Measurements from ENCODE around the gene ZC3H18.

Gene ZC3H18

DNA sequence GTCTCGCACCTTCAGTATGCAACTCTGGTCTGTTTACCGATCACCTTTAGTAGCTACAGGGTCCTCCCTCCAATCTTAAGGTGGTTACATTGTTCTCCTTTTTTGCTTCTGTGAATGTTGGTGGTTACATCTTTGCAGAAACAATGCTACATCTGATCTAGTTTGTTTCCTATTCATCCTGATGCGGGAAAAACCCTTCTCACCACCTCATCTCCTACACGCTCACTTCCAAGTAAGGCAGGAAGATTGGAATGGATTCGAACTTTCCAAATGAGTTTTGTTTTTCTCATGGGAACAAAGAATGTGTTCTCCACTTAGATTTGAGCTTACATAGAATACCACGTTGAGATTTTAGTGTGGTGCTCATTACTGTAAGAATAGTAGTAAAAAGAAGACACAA lies 14.5 kb downstream of the ZC3H18 start:
- Histone ChIP-seq H3K4me3 (ENCODE audit: low read length) (no peak overlapping the region), H3K36me3 (ENCODE audit: control insufficient read depth, insufficient read depth, low read length) (peaks cover 3% of the 10 kb centered on the region), H3K4me2 (ENCODE audit: low read length) (no peak overlapping the region), H3K4ac (ENCODE audit: low read depth, low read length) (no peak overlapping the region), H3K27ac (ENCODE audit: low read depth, low read length) (no peak overlapping the region), H3K4me1 (ENCODE audit: control insufficient read depth, low read depth, low read length) (no peaks in the 10 kb centered on the region), H3K27me3 (ENCODE audit: insufficient read depth, low read length, poor library complexity) (no peaks in the 10 kb centered on the region), H2BK15ac (replicated peaks; ENCODE audit: low read depth) (no peak overlapping the region), H3K79me2 (ENCODE audit: control insufficient read depth, insufficient read depth, low read length) (peaks cover 24% of the 10 kb centered on the region), H3K9ac (ENCODE audit: low read length) (no peak overlapping the region), H3K79me1 (ENCODE audit: low read length) (peaks cover 28% of the 10 kb centered on the region), H3K18ac (ENCODE audit: low read length) (no peak overlapping the region), H3K56ac (ENCODE audit: low read length) (no peak overlapping the region), H3K23ac (ENCODE audit: low read length) (no peak overlapping the region), H4K5ac (ENCODE audit: low read length) (no peak overlapping the region), H2AK5ac (ENCODE audit: low read length) (no peak overlapping the region), H2BK5ac (ENCODE audit: low read length) (no peak overlapping the region), H2BK120ac (ENCODE audit: low read depth, low read length) (no peak overlapping the region), H4K8ac (ENCODE audit: low read depth, low read length) (no peak overlapping the region)
- no CpG with 5 or more reads among the region's 6 CpGs for WGBS (ENCODE audit: extremely low coverage, insufficient coverage, low lambda C conversion rate)
- peak; percentile 13 for DNase-seq

DNA sequence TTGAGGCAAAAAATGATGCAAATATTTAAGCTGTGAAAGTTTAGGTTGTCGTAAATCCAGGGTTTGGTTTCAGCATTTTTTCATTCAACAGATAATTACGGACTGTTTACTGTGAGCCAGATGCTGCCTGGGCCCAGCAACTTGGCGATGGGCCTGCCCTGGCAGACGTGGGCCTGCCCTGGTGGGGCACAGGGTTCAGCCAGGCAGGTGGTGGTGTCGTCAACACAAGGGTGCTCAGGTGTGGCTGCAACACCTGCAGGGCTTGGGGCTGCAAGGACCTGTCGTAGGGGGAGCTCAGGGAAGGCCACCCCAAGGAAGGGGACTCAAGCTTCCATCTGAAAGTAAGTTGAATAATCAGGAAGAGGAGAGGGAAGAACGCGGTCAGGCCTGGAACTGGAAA lies 15.1 kb downstream of the ZC3H18 start:
- Histone ChIP-seq H2BK15ac (replicated peaks; ENCODE audit: low read depth) (no peak overlapping the region), H2BK5ac (ENCODE audit: low read length) (no peak overlapping the region), H3K4me3 (ENCODE audit: low read length) (no peak overlapping the region), H3K56ac (ENCODE audit: low read length) (no peak overlapping the region), H3K27ac (ENCODE audit: low read depth, low read length) (no peak overlapping the region), H2AK5ac (ENCODE audit: low read length) (no peak overlapping the region), H3K79me1 (ENCODE audit: low read length) (peaks cover 26% of the 10 kb centered on the region), H3K18ac (ENCODE audit: low read length) (no peak overlapping the region), H3K9ac (ENCODE audit: low read length) (no peak overlapping the region), H3K23ac (ENCODE audit: low read length) (no peak overlapping the region), H3K36me3 (ENCODE audit: control insufficient read depth, insufficient read depth, low read length) (peaks cover 3% of the 10 kb centered on the region), H2BK120ac (ENCODE audit: low read depth, low read length) (no peak overlapping the region), H3K4me2 (ENCODE audit: low read length) (no peak overlapping the region), H3K27me3 (ENCODE audit: insufficient read depth, low read length, poor library complexity) (no peaks in the 10 kb centered on the region), H3K4ac (ENCODE audit: low read depth, low read length) (no peak overlapping the region), H3K4me1 (ENCODE audit: control insufficient read depth, low read depth, low read length) (no peaks in the 10 kb centered on the region), H4K8ac (ENCODE audit: low read depth, low read length) (no peak overlapping the region), H4K5ac (ENCODE audit: low read length) (no peak overlapping the region), H3K79me2 (ENCODE audit: control insufficient read depth, insufficient read depth, low read length) (peaks cover 21% of the 10 kb centered on the region)
- WGBS (ENCODE audit: extremely low coverage, insufficient coverage, low lambda C conversion rate) = no CpG with 5 or more reads among the region's 8 CpGs
- DNase-seq = no peak

DNA sequence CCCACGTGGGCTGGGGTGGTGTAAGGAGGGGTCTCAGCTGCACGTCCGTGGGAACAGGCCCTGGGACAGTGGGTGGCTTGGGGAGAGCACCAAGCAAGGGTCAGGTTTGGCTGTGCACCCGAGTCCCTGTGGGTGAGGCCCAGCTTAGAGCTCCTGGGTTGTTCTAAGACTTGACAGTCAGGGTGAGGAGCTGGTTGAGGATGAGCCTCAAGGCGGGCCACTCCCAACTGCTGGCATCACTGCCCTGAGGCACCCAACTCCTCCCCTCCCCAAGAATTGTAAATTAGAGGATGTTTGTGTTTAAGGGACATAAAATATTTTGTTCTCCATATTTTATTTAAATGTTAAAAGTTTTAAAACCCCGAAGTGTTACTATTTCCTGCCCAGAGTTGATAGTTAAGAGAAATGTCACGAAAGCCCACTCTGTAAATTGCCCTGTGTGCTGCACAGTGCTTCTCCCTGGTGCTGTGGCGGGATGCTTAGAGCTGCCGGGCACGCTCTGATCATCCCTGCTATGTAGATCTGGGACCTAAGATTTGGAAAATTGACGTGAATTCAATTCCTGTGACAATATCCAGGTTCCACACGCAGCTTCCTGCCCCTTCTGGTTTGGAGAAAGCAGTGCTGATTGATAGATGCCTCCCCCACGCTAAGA lies 15.9 kb downstream of the ZC3H18 start:
- no peak overlapping the region for H3K9ac ChIP-seq (ENCODE audit: low read length)
- H3K4me2 ChIP-seq (ENCODE audit: low read length) = no peak overlapping the region
- H2BK120ac ChIP-seq (ENCODE audit: low read depth, low read length) = no peak overlapping the region
- no peak overlapping the region for H4K5ac ChIP-seq (ENCODE audit: low read length)
- peaks cover 23% of the 10 kb centered on the region for H3K79me1 ChIP-seq (ENCODE audit: low read length)
- peaks cover 3% of the 10 kb centered on the region for H3K36me3 ChIP-seq (ENCODE audit: control insufficient read depth, insufficient read depth, low read length)
- no peak overlapping the region for H2AK5ac ChIP-seq (ENCODE audit: low read length)
- H3K79me2 ChIP-seq (ENCODE audit: control insufficient read depth, insufficient read depth, low read length) = peaks cover 20% of the 10 kb centered on the region
- H3K4me1 ChIP-seq (ENCODE audit: control insufficient read depth, low read depth, low read length) = no peaks in the 10 kb centered on the region
- H4K8ac ChIP-seq (ENCODE audit: low read depth, low read length) = no peak overlapping the region
- no peak overlapping the region for H3K4ac ChIP-seq (ENCODE audit: low read depth, low read length)
- no peak overlapping the region for H3K18ac ChIP-seq (ENCODE audit: low read length)
- H3K23ac ChIP-seq (ENCODE audit: low read length) = no peak overlapping the region
- H2BK15ac ChIP-seq (replicated peaks; ENCODE audit: low read depth) = no peak overlapping the region
- H3K27me3 ChIP-seq (ENCODE audit: insufficient read depth, low read length, poor library complexity) = no peaks in the 10 kb centered on the region
- no peak overlapping the region for H3K56ac ChIP-seq (ENCODE audit: low read length)
- H3K4me3 ChIP-seq (ENCODE audit: low read length) = no peak overlapping the region
- DNase-seq = no peak
- WGBS (ENCODE audit: extremely low coverage, insufficient coverage, low lambda C conversion rate) = no CpG with 5 or more reads among the region's 13 CpGs
- H3K27ac ChIP-seq (ENCODE audit: low read depth, low read length) = no peak overlapping the region
- no peak overlapping the region for H2BK5ac ChIP-seq (ENCODE audit: low read length)

DNA sequence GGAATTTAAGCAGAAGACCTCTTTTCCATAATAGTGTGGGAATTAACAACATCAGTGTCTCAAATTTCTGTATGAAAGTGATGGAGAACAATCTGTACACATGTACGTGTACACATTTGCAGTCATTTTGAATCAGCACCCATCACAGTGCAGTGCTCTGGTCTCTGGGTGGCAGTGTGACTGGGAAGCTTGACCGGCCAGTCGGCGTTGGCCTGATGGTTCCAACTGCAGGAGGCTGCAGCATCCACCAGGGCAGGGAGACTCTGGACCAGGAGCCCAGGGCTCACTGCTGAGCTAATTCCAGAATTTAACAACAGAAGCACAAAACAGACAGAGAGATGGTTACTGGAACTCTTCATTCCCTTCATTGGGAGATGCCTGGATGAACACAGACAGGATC lies 17.9 kb downstream of the ZC3H18 start:
- no peak overlapping the region for H2BK15ac ChIP-seq (replicated peaks; ENCODE audit: low read depth)
- H3K27ac ChIP-seq (ENCODE audit: low read depth, low read length) = no peak overlapping the region
- H3K4me3 ChIP-seq (ENCODE audit: low read length) = no peak overlapping the region
- no peak overlapping the region for H3K9ac ChIP-seq (ENCODE audit: low read length)
- DNase-seq = no peak
- WGBS (ENCODE audit: extremely low coverage, insufficient coverage, low lambda C conversion rate) = no CpG with 5 or more reads among the region's 4 CpGs
- no peak overlapping the region for H2BK5ac ChIP-seq (ENCODE audit: low read length)
- no peak overlapping the region for H4K5ac ChIP-seq (ENCODE audit: low read length)
- no peaks in the 10 kb centered on the region for H3K27me3 ChIP-seq (ENCODE audit: insufficient read depth, low read length, poor library complexity)
- H3K56ac ChIP-seq (ENCODE audit: low read length) = no peak overlapping the region
- no peak overlapping the region for H3K18ac ChIP-seq (ENCODE audit: low read length)
- no peak overlapping the region for H2BK120ac ChIP-seq (ENCODE audit: low read depth, low read length)
- peaks cover 3% of the 10 kb centered on the region for H3K36me3 ChIP-seq (ENCODE audit: control insufficient read depth, insufficient read depth, low read length)
- H3K79me2 ChIP-seq (ENCODE audit: control insufficient read depth, insufficient read depth, low read length) = peaks cover 14% of the 10 kb centered on the region
- H2AK5ac ChIP-seq (ENCODE audit: low read length) = no peak overlapping the region
- H3K4me1 ChIP-seq (ENCODE audit: control insufficient read depth, low read depth, low read length) = no peaks in the 10 kb centered on the region
- H3K79me1 ChIP-seq (ENCODE audit: low read length) = peaks cover 18% of the 10 kb centered on the region
- H3K23ac ChIP-seq (ENCODE audit: low read length) = no peak overlapping the region
- H3K4me2 ChIP-seq (ENCODE audit: low read length) = no peak overlapping the region
- no peak overlapping the region for H3K4ac ChIP-seq (ENCODE audit: low read depth, low read length)
- no peak overlapping the region for H4K8ac ChIP-seq (ENCODE audit: low read depth, low read length)

DNA sequence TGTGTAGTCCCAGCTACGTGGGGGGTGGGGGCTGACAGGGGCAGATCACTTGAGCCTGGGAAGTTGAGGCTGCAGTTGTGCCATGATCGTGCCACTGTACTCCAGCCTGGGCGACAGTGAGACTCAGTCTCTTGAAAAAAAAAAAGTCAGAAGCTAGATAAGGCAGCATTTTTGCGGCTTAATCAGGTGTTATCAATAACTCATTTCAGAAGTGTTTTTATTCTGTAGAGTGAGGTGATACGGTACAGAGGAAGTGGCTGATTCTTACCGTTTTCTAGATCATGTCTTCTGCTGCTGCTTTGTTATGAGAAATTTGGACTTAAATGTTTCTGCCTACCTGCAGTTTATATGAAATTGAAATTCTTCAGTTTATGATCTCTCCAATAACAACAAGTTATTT lies 18.6 kb downstream of the ZC3H18 start:
- no peak overlapping the region for H3K56ac ChIP-seq (ENCODE audit: low read length)
- DNase-seq = no peak
- no peak overlapping the region for H2BK120ac ChIP-seq (ENCODE audit: low read depth, low read length)
- no peaks in the 10 kb centered on the region for H3K27me3 ChIP-seq (ENCODE audit: insufficient read depth, low read length, poor library complexity)
- H3K23ac ChIP-seq (ENCODE audit: low read length) = no peak overlapping the region
- H3K79me1 ChIP-seq (ENCODE audit: low read length) = peaks cover 14% of the 10 kb centered on the region
- H3K79me2 ChIP-seq (ENCODE audit: control insufficient read depth, insufficient read depth, low read length) = peaks cover 10% of the 10 kb centered on the region
- H2BK15ac ChIP-seq (replicated peaks; ENCODE audit: low read depth) = no peak overlapping the region
- no peak overlapping the region for H3K4me2 ChIP-seq (ENCODE audit: low read length)
- no peak overlapping the region for H3K18ac ChIP-seq (ENCODE audit: low read length)
- no peak overlapping the region for H4K8ac ChIP-seq (ENCODE audit: low read depth, low read length)
- no peak overlapping the region for H2BK5ac ChIP-seq (ENCODE audit: low read length)
- H3K4me3 ChIP-seq (ENCODE audit: low read length) = no peak overlapping the region
- no CpG with 5 or more reads among the region's 6 CpGs for WGBS (ENCODE audit: extremely low coverage, insufficient coverage, low lambda C conversion rate)
- H3K27ac ChIP-seq (ENCODE audit: low read depth, low read length) = no peak overlapping the region
- peaks cover 3% of the 10 kb centered on the region for H3K36me3 ChIP-seq (ENCODE audit: control insufficient read depth, insufficient read depth, low read length)
- no peak overlapping the region for H4K5ac ChIP-seq (ENCODE audit: low read length)
- no peak overlapping the region for H3K9ac ChIP-seq (ENCODE audit: low read length)
- H3K4ac ChIP-seq (ENCODE audit: low read depth, low read length) = no peak overlapping the region
- no peak overlapping the region for H2AK5ac ChIP-seq (ENCODE audit: low read length)
- no peaks in the 10 kb centered on the region for H3K4me1 ChIP-seq (ENCODE audit: control insufficient read depth, low read depth, low read length)

DNA sequence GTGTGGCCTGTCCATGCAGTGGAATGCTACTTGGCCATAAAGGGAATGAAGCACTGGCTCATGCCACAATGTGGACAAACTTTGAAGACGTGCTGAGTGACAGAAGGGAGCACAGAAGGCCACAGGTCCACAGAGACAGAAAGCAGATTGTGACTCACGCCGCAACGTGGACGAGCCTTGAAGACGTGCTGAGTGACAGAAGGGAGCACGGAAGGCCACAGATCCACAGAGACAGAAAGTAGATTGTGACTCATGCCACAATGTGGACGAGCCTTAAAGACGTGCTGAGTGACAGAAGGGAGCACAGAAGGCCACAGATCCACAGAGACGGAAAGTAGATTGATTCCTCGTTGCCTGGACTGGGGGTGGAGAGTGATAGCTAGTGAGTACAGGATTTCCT lies 19.2 kb downstream of the ZC3H18 start:
- Histone ChIP-seq H3K56ac (ENCODE audit: low read length) (no peak overlapping the region), H3K27ac (ENCODE audit: low read depth, low read length) (no peak overlapping the region), H2BK15ac (replicated peaks; ENCODE audit: low read depth) (no peak overlapping the region), H3K9ac (ENCODE audit: low read length) (no peak overlapping the region), H4K5ac (ENCODE audit: low read length) (no peak overlapping the region), H3K4me1 (ENCODE audit: control insufficient read depth, low read depth, low read length) (no peaks in the 10 kb centered on the region), H3K4ac (ENCODE audit: low read depth, low read length) (no peak overlapping the region), H3K79me1 (ENCODE audit: low read length) (peaks cover 14% of the 10 kb centered on the region), H4K8ac (ENCODE audit: low read depth, low read length) (no peak overlapping the region), H3K4me3 (ENCODE audit: low read length) (no peak overlapping the region), H3K4me2 (ENCODE audit: low read length) (no peak overlapping the region), H3K27me3 (ENCODE audit: insufficient read depth, low read length, poor library complexity) (no peaks in the 10 kb centered on the region), H2BK120ac (ENCODE audit: low read depth, low read length) (no peak overlapping the region), H2AK5ac (ENCODE audit: low read length) (no peak overlapping the region), H3K36me3 (ENCODE audit: control insufficient read depth, insufficient read depth, low read length) (peaks cover 3% of the 10 kb centered on the region), H3K79me2 (ENCODE audit: control insufficient read depth, insufficient read depth, low read length) (peaks cover 9% of the 10 kb centered on the region), H3K23ac (ENCODE audit: low read length) (no peak overlapping the region), H3K18ac (ENCODE audit: low read length) (no peak overlapping the region), H2BK5ac (ENCODE audit: low read length) (no peak overlapping the region)
- WGBS (ENCODE audit: extremely low coverage, insufficient coverage, low lambda C conversion rate) = no CpG with 5 or more reads among the region's 11 CpGs
- DNase-seq = no peak
